MM.1S (cell line): ENCODE data around the gene CDK16.

ENCODE experiments used
- DNase-seq: peaks from one replicate; pipeline ENCODE4 v3.0.0-alpha.2; 2015
- H2AFZ ChIP-seq: fragments of 300-600 bp; sonication (generic); 2 replicates; pipeline ENCODE4 v1.6.0; 2016; ENCODE audit warnings: antibody characterized with exemption, low read length
- H3F3A ChIP-seq: fragments of 300-600 bp; sonication (generic); 2 replicates; pipeline ENCODE4 v1.6.1; 2016; ENCODE audit warnings: mild to moderate bottlenecking, antibody characterized with exemption, low read length, moderate library complexity, mixed read lengths; ENCODE audit not compliant: insufficient read depth
- H3K27ac ChIP-seq: fragments of 300-600 bp; sonication (generic); 2 replicates; pipeline ENCODE4 v1.5.1; 2016; ENCODE audit warnings: mild to moderate bottlenecking, low read length
- H3K27me3 ChIP-seq: fragments of 300-600 bp; sonication (generic); replicated peaks from 2 replicates; pipeline ENCODE4 v1.6.0; 2016; ENCODE audit warnings: low read length; ENCODE audit not compliant: insufficient read depth
- H3K36me3 ChIP-seq: fragments of 300-600 bp; sonication (generic); replicated peaks from 2 replicates; pipeline ENCODE4 v1.6.1; 2016; ENCODE audit warnings: mild to moderate bottlenecking, low read length, mixed read lengths; ENCODE audit not compliant: insufficient read depth
- H3K4me1 ChIP-seq: fragments of 300-600 bp; sonication (generic); 2 replicates; pipeline ENCODE4 v1.6.1; 2016; ENCODE audit warnings: low read length, mixed read lengths
- H3K4me2 ChIP-seq: fragments of 300-600 bp; sonication (generic); 2 replicates; pipeline ENCODE4 v1.6.0; 2016; ENCODE audit warnings: low read depth, low read length
- H3K4me3 ChIP-seq: fragments of 300-600 bp; sonication (generic); 2 replicates; pipeline ENCODE4 v1.5.1; 2016; ENCODE audit warnings: low read length, mixed read lengths
- H3K79me2 ChIP-seq: fragments of 300-600 bp; sonication (generic); 2 replicates; pipeline ENCODE4 v1.6.1; 2016; ENCODE audit warnings: mixed run types, low read length, mixed read lengths
- H3K9ac ChIP-seq: fragments of 300-600 bp; sonication (generic); 2 replicates; pipeline ENCODE4 v1.6.1; 2016; ENCODE audit warnings: low read length, mixed read lengths
- H3K9me2 ChIP-seq: fragments of 300-600 bp; sonication (generic); replicated peaks from 2 replicates; pipeline ENCODE4 v1.6.1; 2016; ENCODE audit warnings: mild to moderate bottlenecking, low read length, mixed read lengths; ENCODE audit not compliant: insufficient read depth
- H3K9me3 ChIP-seq: fragments of 300-600 bp; sonication (generic); replicated peaks from 2 replicates; pipeline ENCODE4 v1.6.1; 2016; ENCODE audit warnings: mild to moderate bottlenecking, low read length, mixed read lengths; ENCODE audit not compliant: insufficient read depth
- H4K20me1 ChIP-seq: fragments of 300-600 bp; sonication (generic); 2 replicates; pipeline ENCODE4 v1.6.1; 2016; ENCODE audit warnings: mild to moderate bottlenecking, low read length, moderate library complexity, mixed read lengths; ENCODE audit not compliant: insufficient read depth
- CTCF ChIP-seq: fragments of 300-600 bp; sonication (generic); IDR thresholded peaks from 2 replicates; pipeline ENCODE4 v1.5.1; 2016; ENCODE audit warnings: antibody characterized with exemption, low read length, mixed read lengths
- EZH2 ChIP-seq: fragments of 300-600 bp; sonication (generic); optimal IDR thresholded peaks from 2 replicates; pipeline ENCODE3; 2017; ENCODE audit warnings: low read depth, mild to moderate bottlenecking, antibody characterized with exemption, low read length, mixed read lengths
- EZH2phosphoT487 ChIP-seq: fragments of 300-600 bp; sonication (generic); IDR thresholded peaks from 2 replicates; pipeline ENCODE4 v1.6.1; 2018; ENCODE audit warnings: antibody characterized with exemption, low read length

Gene CDK16

GRCh38 chrX:47180346-47180745, 38.1 kb upstream of the CDK16 start:
- Histone ChIP-seq H3K4me1 (no peaks in the 10 kb centered on the region), H3K9me3 (no peaks in the 10 kb centered on the region), H3K79me2 (no peaks in the 10 kb centered on the region), H3K9ac (no peak overlapping the region), H3K27ac (no peak overlapping the region), H3K9me2 (no peaks in the 10 kb centered on the region), H3K27me3 (no peaks in the 10 kb centered on the region), H4K20me1 (no peaks in the 10 kb centered on the region), H3K4me2 (no peak overlapping the region), H3K36me3 (no peaks in the 10 kb centered on the region), H3F3A (no peaks in the 10 kb centered on the region), H3K4me3 (no peak overlapping the region), H2AFZ (no peak overlapping the region)
- no peak for DNase-seq
- TF ChIP-seq CTCF (no peak), EZH2phosphoT487 (no peak), EZH2 (no peak)

- Histone ChIP-seq H3K4me2 (no peak overlapping the region), H3K27me3 (no peaks in the 10 kb centered on the region), H2AFZ (no peak overlapping the region), H3K9ac (no peak overlapping the region), H3K9me2 (no peaks in the 10 kb centered on the region), H3K36me3 (no peaks in the 10 kb centered on the region), H4K20me1 (no peaks in the 10 kb centered on the region), H3K9me3 (no peaks in the 10 kb centered on the region), H3K4me1 (no peaks in the 10 kb centered on the region), H3K79me2 (no peaks in the 10 kb centered on the region), H3K4me3 (no peak overlapping the region), H3F3A (no peaks in the 10 kb centered on the region), H3K27ac (no peak overlapping the region)
- no peak for TF ChIP-seq EZH2phosphoT487
- no peak for TF ChIP-seq EZH2
- TF ChIP-seq CTCF: no peak
- no peak for DNase-seq
These were observed 37.2 kb upstream of the CDK16 start for GRCh38 chrX:47181301-47181700.

GRCh38 chrX:47182106-47182700, 36.3 kb upstream of the CDK16 start:
- Histone ChIP-seq H3K36me3 (no peaks in the 10 kb centered on the region), H3K4me1 (no peaks in the 10 kb centered on the region)

More at GRCh38 chrX:47182106-47182700, 36.3 kb upstream of the CDK16 start:
- no peak for TF ChIP-seq EZH2
- no peak for TF ChIP-seq EZH2phosphoT487
- no peak for TF ChIP-seq CTCF
- no peaks in the 10 kb centered on the region for H3F3A ChIP-seq
- H3K4me3 ChIP-seq: no peak overlapping the region
- H2AFZ ChIP-seq: no peak overlapping the region
- H3K79me2 ChIP-seq: no peaks in the 10 kb centered on the region
- H3K27me3 ChIP-seq: no peaks in the 10 kb centered on the region
- H3K9ac ChIP-seq: no peak overlapping the region
- DNase-seq: no peak
- H3K27ac ChIP-seq: no peak overlapping the region
- H3K4me2 ChIP-seq: no peak overlapping the region
- H4K20me1 ChIP-seq: no peaks in the 10 kb centered on the region
- no peaks in the 10 kb centered on the region for H3K9me2 ChIP-seq
- H3K9me3 ChIP-seq: no peaks in the 10 kb centered on the region
